NCI-H128 (cell line): ENCODE data around the gene SRCIN1.

ENCODE experiments used
- DNase-seq: peaks from one replicate; lab custom pipeline; 2025; ENCODE audit not compliant: unreplicated experiment; lab: John Stamatoyannopoulos, UW

The SRCIN1 gene

DNA sequence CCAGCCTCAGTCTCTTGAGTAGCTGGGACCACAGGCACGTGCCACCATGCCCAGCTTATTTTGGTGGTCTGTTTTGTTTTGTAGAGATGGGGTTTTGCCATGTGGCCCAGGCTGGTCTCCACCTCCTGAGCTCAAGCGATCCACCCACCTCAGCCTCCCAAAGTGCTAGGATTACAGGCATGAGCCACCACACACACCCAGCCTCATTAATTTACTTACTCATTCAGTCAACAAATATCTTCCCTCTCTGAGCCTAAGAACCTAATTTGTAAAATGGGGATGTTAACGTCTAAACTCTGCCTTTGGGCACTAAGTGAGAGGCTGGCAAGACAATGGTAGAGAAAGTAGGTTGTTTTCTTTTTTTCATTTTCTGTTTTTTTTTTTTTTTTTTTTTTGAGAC is 22.6 kb downstream of the SRCIN1 start:
- no peak for DNase-seq

DNA sequence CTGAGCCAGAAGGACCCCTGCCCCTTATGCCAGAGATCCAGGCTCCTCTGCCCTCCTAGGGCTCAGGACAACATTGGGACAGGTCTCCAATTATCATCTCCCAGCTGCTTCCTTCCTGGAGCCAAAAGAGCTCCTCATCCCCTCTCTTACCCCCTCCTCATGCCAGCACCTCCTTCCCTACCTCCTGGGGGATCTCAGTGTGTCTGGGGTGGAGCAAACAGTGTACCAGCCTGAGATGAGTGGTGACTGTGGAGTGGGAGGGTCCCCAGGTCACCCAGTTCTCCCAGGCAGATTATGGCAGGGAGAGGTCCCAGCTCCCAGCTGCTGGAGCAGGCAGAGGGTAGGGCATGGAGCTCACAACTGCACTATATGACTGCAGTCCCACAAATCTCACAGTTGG is 23.7 kb downstream of the SRCIN1 start:
- DNase-seq = no peak

DNA sequence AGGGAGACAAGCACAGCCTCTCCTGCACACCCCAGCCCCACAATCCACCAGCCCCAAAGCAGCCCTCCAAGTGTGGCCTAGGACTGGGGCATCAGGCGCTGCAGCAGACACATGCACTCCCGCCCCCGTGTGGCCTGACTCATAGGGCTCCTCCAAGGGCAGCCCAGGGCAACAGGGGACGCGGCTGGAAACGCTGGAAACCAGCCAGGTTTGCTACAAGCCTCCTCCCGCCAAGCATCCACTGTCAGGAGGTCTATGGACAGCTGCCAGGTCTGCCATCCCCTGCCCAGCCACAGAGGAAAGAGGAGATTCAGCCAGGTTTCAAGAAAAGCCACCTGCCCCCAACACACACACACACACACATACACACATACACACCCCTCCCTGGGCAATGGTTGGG is 25.8 kb downstream of the SRCIN1 start:
- DNase-seq = peak; percentile 66

DNA sequence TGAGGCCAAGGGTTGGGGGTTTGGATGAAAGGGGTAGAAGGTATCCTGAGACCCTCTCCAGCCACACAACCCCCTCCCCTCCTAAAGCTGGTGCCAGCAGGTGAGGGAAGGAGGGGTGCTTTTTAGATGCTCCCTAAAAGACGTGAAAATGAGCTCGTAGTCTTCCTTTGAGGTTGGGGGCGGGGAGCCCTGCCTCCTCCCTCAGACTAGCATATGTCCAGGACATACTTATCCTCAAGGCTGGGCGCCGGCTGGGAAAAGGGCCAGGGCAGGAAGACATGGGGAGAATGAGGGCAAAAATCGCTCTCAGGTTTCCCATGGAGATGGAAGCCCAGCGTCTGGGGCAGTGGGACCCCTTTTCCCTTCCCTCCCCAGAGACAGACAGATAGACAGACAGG is 26.7 kb downstream of the SRCIN1 start:
- no peak for DNase-seq

DNA sequence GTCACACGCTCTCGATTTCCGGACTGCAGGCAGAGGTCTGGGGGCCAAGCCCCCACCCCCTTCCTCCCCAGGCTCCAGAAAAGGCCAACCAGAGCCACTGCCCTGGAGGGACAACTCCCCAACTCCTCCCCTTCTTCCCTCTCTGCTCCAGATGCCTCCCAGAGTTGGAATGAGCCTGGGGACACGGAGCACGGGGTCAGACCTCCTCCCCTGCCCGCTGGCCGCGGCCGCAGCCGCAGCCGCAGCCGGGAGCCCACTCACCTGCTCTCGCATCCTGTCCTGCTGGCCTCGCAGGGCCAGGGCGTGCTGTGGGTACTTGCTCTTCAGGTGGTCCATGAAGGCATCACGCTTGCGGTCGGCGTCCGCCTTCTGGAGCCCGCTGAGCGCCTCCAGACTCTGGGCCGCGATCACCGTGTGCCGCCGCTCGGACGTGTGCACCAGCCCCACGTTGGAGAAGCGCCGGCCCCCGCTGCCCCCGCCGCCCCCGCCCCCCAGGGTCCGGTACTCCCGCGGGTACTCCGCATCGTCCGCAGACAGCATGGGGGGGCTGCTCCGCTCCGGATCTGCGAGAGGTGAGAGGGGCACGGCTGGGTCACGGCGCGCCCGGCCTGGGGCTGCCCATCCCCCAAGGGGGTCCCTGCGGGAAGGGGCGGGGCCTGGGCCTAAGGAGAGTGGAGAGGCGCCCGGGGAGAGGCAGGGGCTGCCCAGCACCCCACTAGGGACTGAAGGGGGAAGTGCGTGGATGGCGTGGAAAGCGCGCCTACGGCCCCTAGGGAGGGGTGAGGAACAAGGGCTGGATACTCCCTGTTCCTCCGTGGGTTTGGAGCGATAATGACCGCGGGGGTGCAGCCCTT is 27.3 kb downstream of the SRCIN1 start:
- no peak for DNase-seq

DNA sequence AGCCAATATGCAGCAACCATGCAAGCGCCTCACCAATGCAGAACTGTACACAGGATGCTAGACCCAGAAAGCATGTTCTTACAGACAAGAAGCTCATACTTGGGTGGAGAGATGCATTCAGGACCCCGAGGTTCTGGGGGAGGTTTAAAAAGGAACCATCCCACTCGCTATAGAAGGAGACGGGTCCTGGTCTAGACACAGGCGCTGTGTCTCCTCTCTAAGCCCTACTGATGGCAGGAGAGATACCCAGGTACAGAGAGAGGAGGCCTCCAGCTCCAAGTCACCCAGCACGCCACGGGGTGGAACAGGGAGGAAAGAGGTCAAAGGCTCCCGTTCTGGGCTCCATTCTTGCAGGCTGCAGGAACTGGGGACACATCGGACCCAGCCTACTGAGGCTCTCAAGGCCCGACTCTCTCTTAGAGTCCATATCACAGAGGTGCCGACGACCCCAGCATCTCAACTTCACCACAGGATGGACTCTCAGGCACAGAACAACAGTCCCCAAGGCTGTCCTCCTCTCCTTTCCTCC is 28.0 kb downstream of the SRCIN1 start:
- DNase-seq = no peak

DNA sequence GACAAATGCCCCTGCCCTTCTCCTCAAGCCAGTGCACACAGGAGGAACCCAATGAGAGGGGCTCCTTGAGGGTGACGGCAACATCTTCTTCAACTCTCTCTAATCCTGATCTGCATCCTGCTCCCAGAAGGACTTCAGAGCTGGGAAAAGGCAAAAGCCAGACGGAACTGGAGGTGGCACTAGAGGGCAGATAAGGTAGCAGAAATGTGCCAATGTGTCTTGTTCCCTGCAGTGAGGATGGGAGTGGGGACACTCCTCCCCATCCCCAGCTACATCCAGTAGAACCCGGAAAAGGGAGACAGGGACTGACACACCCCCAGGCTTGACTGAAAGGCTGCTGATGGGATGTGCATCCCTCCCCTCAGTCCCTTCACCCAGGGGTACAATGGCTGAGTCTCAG is 28.5 kb downstream of the SRCIN1 start:
- no peak for DNase-seq

DNA sequence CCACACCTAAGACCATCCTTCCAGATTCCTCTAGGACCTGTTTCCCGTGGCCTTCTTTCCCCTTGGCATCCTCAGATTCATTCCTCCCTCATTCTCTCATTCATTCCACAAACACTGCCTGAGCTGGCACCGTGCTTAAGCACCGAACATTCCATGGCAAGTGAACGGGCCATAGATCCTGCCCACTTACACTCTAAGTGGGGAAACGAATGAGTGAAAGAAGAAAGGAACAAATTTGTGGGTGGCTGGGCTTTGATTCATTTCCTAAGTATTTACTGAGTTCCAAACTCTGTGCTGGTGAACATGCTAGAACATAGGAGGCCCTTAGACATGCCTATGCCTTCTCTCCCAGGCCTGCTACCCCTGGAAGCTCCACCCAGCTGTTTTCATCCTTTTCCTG is 30.0 kb downstream of the SRCIN1 start:
- no peak for DNase-seq

DNA sequence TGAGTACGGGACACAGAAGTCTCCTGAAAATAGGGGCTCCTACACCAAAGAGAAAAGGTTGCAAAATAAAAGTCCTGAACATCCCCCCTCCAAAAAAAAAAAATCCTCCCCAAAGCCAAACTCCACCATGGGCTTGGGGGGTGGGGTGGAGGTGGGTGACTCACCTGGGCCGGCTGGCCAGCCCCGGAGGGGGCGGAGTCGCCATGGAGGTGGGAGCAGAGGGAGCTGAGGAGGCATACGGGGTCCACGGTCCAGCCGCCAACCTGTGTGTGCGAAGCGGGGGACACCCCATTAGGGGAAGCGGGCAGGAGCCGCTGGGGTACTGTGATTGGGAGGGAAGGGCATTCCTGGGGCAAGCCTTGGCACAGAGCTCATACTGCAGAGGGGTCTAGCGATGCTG is 31.0 kb downstream of the SRCIN1 start:
- DNase-seq = no peak

DNA sequence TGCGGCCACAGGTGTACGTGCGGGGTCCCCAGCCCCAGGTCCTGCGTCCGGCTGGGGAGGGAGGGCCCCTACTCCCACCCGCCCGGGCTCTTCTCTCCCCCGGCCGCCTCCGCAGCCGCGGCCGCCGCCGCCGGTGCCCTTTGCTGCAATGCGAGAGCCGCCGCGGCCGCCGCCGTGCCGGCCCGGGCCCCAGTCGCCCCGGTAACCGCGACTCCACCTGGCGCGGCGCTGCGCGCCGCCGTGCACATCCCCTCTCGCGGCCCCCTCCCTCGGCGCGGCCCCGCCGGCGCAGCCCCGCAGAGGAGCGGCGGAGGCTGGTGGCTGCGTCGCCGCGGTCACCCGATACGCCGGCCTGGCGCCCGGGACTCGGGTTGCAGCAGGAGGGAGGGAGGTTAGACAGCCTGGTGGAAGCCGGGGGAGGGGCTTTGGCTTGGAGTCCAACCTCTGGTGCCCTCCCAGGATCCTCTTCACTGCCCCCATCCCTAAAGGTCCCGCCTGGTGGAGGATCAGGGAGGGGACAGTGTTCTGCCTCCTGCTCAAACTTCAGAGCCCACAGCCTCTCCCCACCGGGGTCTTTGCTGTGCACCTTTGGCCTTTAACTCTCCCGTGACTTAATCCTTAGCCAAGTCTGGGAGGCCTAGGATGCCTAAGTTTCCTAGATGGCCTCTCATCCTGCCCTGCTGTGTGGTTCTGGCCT is 32.9 kb downstream of the SRCIN1 start:
- peak; percentile 43 for DNase-seq

DNA sequence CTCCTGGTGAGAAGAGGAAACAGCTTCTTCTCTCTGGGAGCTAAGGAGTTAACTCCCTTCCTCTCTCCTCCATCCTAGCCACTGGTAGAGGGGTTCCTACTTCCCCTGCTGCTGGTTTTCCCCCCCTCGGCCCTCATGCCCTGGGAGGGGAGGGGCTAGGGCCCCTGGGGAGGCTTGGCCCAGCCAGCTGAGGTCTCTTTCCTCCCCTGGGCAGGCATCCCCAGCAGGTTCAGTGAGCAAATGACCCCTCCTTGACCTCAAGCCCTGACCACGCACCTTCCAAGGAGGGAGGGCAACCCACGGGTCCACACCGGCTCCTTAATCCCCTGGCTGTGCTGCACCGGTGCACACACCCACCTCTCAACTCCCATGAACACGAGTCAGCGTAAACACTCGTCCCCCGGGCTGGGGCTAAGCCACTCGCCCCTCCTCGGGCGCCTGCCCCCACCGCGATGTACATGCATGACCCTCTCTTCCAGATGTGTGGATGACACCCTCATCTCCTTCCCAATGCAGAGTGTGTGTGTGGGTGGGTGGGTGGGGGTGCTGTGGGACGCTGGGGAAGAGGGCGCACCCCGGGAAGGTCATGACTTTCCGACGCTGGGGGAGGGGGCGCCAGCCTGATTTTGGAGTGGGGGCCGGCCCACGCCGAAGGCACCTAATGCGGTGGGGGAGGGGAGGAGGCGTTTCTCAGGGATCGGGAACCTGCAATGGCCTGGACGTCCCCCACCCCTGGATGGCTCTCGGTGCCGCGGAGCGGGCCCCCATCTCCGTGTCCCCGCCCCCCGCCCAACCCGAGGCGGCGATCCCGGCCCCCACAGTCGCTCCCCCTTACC is 33.7 kb downstream of the SRCIN1 start:
- no peak for DNase-seq

DNA sequence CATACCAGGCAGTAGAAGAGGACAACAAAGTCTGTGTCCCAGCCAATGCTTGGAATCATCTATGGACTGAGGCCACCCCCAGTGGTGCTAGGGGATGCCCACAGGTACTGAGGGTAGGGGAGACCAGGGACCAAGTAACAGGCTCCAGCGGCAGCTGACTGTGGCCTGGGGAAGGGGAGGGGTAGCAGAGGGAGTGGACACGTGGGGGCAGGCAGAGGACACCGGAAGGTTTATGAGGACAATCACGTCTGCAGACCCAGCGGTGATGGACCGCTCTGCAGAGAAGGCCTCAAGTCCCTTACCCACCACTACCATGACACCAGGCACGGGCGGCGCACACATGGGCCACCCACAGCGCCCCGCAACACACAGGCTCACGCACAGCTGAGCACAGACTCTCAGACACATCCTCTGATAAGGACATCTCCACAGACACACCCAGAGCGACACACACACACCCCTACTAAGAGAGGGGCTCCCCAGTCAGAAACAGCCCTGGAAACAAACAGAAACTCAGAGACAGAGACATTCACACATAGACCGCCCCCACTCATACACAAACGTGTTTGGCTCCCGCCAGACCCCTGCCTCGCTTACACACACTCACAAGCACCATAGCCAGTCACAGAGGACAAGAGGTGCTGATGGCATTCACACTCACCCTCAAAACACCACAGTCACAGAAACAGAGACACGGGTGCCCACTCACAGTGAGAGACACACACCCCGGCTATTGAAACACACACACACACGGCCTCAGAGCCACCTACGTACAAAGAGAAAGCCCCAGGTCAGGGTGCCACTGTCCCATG is 35.8 kb downstream of the SRCIN1 start:
- DNase-seq = no peak

DNA sequence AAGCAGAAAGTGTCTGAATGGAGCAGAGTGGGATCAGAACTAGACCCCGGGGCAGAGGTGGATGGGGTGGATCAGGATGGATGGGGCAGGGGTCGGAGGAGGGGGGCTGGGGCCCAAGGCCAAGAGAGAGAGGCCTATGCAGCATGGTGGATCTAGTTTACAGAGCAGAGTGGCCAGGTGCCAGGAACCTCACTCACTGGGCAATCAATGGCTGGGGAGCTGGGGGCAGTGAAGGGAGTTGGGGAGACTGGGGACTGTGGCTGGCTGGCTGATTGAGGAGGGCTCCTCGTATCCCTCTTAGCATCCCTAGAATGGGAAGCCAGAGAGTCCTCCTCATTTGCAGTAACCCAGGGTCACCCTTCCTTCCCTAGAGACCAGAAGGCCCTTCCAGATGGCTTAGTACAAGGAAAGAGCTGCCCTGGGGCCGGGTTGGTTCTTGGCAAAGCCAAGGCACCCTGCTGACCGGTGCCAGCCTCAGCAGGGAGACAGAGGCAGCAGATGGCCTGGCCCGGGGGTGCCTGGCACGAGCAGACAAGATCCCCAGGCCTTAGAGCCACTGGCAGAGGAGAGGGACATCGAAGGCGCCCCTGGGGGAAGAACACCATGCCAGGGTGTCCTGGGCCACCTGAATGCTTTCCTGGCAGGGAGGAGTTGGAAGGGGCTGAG is 36.8 kb downstream of the SRCIN1 start:
- DNase-seq = no peak

DNA sequence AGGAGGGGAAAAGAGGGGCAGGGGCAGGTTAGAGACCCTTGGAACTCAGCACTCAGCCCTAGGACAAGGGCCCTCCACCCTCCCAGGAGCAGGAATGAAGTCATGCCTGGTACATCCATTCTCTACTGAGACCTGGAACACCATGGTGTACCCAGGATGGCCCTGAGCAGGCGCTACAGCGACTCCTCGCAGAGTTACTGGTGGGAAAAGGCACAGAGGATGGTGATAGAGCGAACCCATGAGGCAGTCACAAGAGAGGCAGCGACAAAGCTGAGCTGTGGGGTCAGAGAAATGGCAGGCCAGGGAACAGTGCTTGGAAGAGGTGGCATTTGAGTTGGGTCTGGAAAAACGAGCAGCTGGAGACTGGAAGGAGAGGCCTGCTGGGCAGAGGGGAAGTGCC is 37.5 kb downstream of the SRCIN1 start:
- no peak for DNase-seq

DNA sequence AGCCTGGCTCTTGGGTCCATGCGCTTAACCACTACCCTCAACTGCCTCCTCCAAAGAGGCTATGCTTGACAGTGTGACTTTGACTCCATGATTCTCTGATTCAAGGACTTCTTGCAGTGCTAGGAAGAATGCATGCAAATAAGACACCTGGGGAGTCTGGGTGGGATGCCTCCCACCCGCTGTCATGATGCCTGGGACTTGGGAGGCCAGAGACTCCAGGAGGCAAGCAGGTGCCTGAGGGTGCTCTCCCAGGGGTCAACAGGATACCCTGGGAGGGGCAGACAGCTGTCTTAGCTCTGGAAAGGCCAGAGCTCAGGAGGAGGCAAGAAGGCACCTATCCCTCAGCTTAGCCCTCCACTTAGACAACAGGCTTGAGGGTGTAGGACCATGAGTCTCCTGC is 38.4 kb downstream of the SRCIN1 start:
- DNase-seq = no peak

DNA sequence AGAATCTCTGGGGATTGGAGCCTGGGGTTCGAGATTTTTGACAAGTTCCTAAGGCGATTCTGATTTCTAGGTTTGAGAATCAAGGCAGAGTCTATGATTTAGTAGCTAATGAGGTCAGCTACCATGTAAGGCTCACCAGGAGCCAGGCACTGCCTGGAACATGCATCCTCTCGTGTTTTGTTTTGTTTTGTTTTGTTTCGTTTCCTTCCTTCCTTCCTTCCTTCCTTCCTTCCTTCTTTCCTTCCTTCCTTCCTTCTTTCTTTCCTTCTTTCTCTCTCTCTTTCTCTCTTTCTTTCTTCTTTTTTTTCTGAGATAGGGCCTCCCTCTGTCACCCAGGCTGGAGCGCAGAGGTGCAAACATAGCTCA is 39.1 kb downstream of the SRCIN1 start:
- DNase-seq = no peak

DNA sequence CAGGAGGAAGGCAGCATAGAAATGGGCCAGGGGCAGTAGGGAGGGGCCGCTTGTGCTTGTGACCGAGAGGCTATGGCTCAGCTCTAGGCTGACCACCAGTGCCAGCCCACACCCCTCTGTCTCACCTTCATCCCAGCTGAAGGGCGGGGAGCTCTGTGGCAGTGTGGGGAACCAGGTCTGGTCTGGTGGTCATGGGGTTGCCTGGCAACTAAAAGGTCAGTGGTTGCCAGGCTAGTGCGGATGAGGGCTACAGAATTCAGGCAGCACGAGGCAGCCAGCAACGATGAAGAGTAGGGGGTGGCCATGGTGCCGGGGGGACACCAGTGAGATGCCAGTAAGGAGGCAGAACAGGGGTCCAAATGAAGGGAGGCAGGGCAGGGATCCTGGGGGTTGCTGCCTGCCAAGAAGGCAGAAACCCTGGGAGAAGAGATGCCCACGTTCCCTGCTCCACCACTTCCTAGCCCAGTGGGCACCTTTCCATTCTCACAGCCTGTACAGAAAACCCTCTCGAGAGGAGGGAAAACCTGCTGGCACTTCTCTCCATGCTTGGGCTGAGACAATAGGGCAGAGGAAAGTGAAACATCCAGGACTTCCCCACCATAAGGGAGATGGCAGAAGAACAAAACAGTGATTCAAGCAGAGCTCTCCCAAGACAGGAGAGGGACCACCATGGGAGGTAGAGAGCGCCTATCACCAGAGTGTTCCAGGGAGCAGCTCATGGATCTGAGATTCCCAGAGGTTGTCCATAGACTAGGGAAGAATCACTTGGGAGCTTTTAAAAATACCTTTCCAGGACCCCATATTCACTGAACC is 39.7 kb downstream of the SRCIN1 start:
- DNase-seq = no peak

DNA sequence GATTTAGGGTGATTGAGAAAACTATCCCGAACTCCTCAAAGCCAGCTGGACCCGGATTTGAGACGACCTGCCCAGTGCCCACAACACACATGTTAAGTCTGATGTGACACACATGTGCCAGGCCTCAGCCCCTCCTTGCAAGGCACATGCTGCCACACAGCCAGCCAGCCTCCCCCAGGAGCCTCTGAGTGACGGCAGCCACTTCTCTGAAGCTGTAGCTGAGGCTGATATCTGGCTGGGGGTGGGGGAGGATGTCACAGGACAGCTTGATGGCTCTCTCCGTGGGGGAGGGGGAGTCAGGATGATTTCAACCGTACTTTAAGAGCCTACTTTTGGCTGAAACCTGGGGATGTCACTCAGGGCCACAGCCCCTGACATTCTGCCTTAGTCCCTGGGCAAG is 40.9 kb downstream of the SRCIN1 start:
- no peak for DNase-seq

DNA sequence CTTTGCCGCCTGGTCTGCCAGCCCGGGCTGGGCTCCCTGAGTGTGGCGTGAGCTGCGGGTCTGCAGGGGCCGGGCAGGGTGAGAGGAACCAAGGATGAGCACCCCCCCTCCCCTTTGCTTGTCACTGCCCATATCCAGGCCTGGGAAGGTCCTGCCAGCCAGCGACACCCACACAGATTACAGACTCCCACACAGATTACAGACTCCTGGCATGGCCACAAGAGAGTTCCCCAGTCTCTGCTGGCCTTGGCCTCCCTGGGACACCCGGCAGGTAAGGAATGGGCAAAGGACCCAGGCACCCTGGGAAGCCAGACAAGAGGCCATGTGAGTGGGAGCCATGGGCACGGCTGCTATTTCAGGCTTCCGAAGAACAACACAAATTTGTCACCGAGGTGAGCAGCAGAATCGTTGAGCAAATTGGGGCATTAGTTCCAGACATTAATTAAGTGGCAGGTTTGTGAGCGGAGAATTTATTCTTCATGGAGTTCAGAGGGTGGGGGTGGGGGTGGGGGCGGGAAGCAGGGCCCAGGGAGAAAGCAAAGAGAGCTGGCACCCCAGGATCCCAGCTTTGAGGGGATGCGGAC is 41.4 kb downstream of the SRCIN1 start:
- no peak for DNase-seq
